ENCODE measurements around the gene FGF2. TPM values are rescaled to one million over a fixed set of nuclear protein-coding genes. Genes with fewer than 3 reads are reported as not detected.

The FGF2 gene
- total RNA-seq = 1 to 10 TPM; 3.0 to 4.9 TPM
- polyA plus RNA-seq (ENCODE audit: insufficient read depth, low read depth, low replicate concordance) = 4.5 TPM
- long read RNA-seq, donor 1, full-length matches to known transcripts = 5 of 27 reads
- long read RNA-seq, donor 1, partial matches to known transcripts = 10 of 27 reads
- long read RNA-seq, donor 1, other reads (novel, unspliced or antisense) = 12 of 27 reads
- long read RNA-seq, donor 2, full-length matches to known transcripts = 2 of 2 reads
- long read RNA-seq, donor 2, partial matches to known transcripts = 0 of 2 reads
- long read RNA-seq, donor 2, other reads (novel, unspliced or antisense) = 0 of 2 reads

DNA sequence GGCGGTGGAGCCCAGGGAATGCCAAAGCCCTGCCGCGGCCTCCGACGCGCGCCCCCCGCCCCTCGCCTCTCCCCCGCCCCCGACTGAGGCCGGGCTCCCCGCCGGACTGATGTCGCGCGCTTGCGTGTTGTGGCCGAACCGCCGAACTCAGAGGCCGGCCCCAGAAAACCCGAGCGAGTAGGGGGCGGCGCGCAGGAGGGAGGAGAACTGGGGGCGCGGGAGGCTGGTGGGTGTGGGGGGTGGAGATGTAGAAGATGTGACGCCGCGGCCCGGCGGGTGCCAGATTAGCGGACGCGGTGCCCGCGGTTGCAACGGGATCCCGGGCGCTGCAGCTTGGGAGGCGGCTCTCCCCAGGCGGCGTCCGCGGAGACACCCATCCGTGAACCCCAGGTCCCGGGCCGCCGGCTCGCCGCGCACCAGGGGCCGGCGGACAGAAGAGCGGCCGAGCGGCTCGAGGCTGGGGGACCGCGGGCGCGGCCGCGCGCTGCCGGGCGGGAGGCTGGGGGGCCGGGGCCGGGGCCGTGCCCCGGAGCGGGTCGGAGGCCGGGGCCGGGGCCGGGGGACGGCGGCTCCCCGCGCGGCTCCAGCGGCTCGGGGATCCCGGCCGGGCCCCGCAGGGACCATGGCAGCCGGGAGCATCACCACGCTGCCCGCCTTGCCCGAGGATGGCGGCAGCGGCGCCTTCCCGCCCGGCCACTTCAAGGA, at the start of gene FGF2:
Gene FGF2 (plus strand): TSS at position 279 of the 705 bp plus-strand sequence. CDS start 344 bp downstream, at position 623.
- H3K36me3 ChIP-seq (ENCODE audit: low read depth, missing control alignments) = no peaks in the 10 kb centered on the region
- TF ChIP-seq, protein P1, sequence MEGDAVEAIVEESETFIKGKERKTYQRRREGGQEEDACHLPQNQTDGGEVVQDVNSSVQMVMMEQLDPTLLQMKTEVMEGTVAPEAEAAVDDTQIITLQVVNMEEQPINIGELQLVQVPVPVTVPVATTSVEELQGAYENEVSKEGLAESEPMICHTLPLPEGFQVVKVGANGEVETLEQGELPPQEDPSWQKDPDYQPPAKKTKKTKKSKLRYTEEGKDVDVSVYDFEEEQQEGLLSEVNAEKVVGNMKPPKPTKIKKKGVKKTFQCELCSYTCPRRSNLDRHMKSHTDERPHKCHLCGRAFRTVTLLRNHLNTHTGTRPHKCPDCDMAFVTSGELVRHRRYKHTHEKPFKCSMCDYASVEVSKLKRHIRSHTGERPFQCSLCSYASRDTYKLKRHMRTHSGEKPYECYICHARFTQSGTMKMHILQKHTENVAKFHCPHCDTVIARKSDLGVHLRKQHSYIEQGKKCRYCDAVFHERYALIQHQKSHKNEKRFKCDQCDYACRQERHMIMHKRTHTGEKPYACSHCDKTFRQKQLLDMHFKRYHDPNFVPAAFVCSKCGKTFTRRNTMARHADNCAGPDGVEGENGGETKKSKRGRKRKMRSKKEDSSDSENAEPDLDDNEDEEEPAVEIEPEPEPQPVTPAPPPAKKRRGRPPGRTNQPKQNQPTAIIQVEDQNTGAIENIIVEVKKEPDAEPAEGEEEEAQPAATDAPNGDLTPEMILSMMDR (IDR thresholded peaks at IDR 0.05) = no peak
- no peak for TF ChIP-seq POLR2A (IDR thresholded peaks at IDR 0.05)
- H3K4me3 ChIP-seq = peak within 1 kb of the TSS; percentile 64 to 79
- H3K4me1 ChIP-seq = peaks cover 12% of the 10 kb centered on the region
- no peaks in the 10 kb centered on the region for H3K27me3 ChIP-seq
- no peaks in the 10 kb centered on the region for H3K9me3 ChIP-seq
- intact Hi-C loops (cut with DNase I; ENCODE audit: low total_unique reads) = no loop called here
- WGBS, 2 donors = 0 to 1% methylated on average over 25 to 73 of the region's 97 CpGs
- H3K27ac ChIP-seq = peak within 1 kb of the TSS; percentile 87 to 88
- DNase-seq = peak; percentile 72

DNA sequence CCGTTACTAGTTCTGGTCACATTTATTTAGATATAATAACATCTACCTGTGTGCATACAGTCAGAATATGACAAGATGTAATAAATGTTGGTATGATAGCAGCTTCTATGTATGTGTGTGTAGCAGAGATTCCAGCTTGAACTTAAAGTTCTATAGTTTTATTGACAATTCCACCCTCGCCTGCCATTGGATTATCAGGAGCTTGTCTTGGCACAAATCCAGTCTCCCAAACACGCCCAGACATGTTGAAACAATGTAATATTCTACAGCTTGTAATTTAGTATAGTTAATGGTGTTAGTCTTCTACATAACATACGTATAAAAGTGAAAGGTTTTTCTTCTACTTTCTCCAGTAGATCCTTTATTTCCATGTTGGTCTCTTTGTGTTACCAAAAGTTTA, 49.7 kb upstream of the FGF2 start:
- 47 to 50% methylated on average over 4 of the region's 4 CpGs for WGBS, 2 donors
- H3K4me3 ChIP-seq = no peak overlapping the region
- TF ChIP-seq, protein P1 (IDR thresholded peaks at IDR 0.05) = no peak
- TF ChIP-seq POLR2A (IDR thresholded peaks at IDR 0.05) = no peak
- DNase-seq = peak; percentile 38
- H3K4me1 ChIP-seq = no peaks in the 10 kb centered on the region
- intact Hi-C loops (cut with DNase I; ENCODE audit: low total_unique reads) = no loop called here
- no peaks in the 10 kb centered on the region for H3K9me3 ChIP-seq
- H3K27ac ChIP-seq = no peak overlapping the region
- no peaks in the 10 kb centered on the region for H3K36me3 ChIP-seq (ENCODE audit: low read depth, missing control alignments)
- H3K27me3 ChIP-seq = no peaks in the 10 kb centered on the region

DNA sequence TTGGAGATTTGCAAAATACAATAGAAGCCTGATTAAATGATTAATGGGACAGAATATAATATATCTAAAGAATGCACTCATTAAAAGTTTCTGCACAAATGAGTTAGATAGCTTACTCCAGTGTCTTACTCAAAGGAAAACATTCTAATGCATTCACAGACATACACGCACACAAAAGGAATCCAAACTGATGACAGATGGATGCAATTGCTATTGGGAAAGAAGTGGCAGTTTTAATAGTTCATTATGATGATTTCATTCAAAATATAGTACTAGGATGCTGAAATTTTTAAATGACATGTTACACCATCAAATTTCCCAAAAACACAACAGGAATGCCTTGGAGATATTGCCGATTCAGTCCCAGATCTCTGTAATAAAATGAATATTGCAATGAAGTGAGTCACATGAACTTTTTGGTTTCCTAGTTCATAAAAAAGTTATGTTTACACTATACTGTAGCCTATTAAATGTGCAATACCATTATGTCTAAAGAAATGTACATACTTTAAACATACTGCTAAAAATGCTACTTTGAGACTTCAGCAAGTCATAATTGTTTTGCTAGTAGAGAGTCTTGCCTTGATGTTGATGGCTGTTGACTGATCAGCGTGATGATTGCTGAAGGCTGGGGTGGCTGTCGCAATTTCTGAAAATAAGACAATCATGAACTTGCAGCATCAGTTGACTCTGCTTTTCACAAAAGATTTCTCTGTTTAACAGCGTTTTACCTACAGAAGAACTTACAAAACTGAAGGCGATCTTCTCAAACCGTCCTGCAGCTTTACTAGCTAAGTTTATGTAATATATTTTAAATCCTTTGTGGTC, 48.6 kb upstream of the FGF2 start:
- no peaks in the 10 kb centered on the region for H3K27me3 ChIP-seq
- intact Hi-C loops (cut with DNase I; ENCODE audit: low total_unique reads) = no loop called here
- 94 to 96% methylated on average over 7 of the region's 7 CpGs for WGBS, 2 donors
- H3K36me3 ChIP-seq (ENCODE audit: low read depth, missing control alignments) = no peaks in the 10 kb centered on the region
- no peak for DNase-seq
- H3K27ac ChIP-seq = no peak overlapping the region
- H3K4me1 ChIP-seq = peaks cover under 1% of the 10 kb centered on the region
- no peak overlapping the region for H3K4me3 ChIP-seq
- no peaks in the 10 kb centered on the region for H3K9me3 ChIP-seq
- TF ChIP-seq, protein P1 (IDR thresholded peaks at IDR 0.05) = no peak
- no peak for TF ChIP-seq POLR2A (IDR thresholded peaks at IDR 0.05)

DNA sequence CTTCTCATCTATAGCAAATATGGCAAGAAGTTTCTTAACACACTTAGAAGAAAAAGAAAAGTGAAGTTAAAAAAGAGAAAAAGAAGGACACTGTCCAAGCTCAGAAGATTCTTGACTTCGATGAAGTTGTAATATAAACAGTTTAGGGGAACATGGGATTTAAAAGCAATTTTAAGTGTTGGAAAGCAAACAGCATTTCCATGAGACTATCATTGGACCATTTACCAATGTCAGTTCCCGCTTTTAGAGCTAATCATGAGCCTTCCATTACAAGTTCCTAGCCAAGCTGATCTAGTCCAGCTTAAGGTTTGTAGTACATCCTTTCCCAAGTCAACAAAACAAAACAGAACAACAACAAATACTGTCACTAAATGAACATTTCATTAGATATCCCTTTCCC, 45.1 kb upstream of the FGF2 start:
- intact Hi-C loops (cut with DNase I; ENCODE audit: low total_unique reads) = no loop called here
- 84 to 95% methylated on average over 2 of the region's 2 CpGs for WGBS, 2 donors
- Histone ChIP-seq H3K36me3 (ENCODE audit: low read depth, missing control alignments) (no peaks in the 10 kb centered on the region), H3K27ac (no peak overlapping the region), H3K4me1 (peaks cover 11% of the 10 kb centered on the region), H3K4me3 (no peak overlapping the region), H3K27me3 (no peaks in the 10 kb centered on the region), H3K9me3 (no peaks in the 10 kb centered on the region)
- no peak for DNase-seq
- TF ChIP-seq, protein P1 (IDR thresholded peaks at IDR 0.05) = no peak
- no peak for TF ChIP-seq POLR2A (IDR thresholded peaks at IDR 0.05)

Measured in testis (tissue), 5 donors.